ENCODE measurements around the gene NAP1L4. TPM values are rescaled to one million over a fixed set of nuclear protein-coding genes. Genes with fewer than 3 reads are reported as not detected.

Gene NAP1L4
- total RNA-seq, 6 experiments from 2014 or later: 109 to 140 (median 131) TPM

GRCh38 chr11:2933375-2934020, 58.6 kb downstream of the NAP1L4 start:
- peak; percentile 86 for DNase-seq
- H3K27ac Mint-ChIP-seq: peak overlapping the region; percentile 82
- peaks cover 26% of the 10 kb centered on the region for H3K4me1 Mint-ChIP-seq (ENCODE audit: low read depth)
- peaks cover 9% of the 10 kb centered on the region for H3K27me3 Mint-ChIP-seq (ENCODE audit: insufficient read depth)
- TF ChIP-seq, protein P1, sequence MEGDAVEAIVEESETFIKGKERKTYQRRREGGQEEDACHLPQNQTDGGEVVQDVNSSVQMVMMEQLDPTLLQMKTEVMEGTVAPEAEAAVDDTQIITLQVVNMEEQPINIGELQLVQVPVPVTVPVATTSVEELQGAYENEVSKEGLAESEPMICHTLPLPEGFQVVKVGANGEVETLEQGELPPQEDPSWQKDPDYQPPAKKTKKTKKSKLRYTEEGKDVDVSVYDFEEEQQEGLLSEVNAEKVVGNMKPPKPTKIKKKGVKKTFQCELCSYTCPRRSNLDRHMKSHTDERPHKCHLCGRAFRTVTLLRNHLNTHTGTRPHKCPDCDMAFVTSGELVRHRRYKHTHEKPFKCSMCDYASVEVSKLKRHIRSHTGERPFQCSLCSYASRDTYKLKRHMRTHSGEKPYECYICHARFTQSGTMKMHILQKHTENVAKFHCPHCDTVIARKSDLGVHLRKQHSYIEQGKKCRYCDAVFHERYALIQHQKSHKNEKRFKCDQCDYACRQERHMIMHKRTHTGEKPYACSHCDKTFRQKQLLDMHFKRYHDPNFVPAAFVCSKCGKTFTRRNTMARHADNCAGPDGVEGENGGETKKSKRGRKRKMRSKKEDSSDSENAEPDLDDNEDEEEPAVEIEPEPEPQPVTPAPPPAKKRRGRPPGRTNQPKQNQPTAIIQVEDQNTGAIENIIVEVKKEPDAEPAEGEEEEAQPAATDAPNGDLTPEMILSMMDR (IDR thresholded peaks at IDR 0.05): no peak
- peaks cover 17% of the 10 kb centered on the region for H3K9me3 Mint-ChIP-seq
- H3K36me3 Mint-ChIP-seq (ENCODE audit: low read depth): peaks cover 16% of the 10 kb centered on the region
- no peak overlapping the region for H3K4me3 Mint-ChIP-seq

- H3K9me3 Mint-ChIP-seq: peaks cover 10% of the 10 kb centered on the region
- H3K27ac Mint-ChIP-seq: peak overlapping the region; percentile 82
Measured at GRCh38 chr11:2932850-2933251, 59.3 kb downstream of the NAP1L4 start.

GRCh38 chr11:2931771-2932738, 60.1 kb downstream of the NAP1L4 start:
- H3K4me3 Mint-ChIP-seq: no peak overlapping the region

More at GRCh38 chr11:2932850-2933251, 59.3 kb downstream of the NAP1L4 start:
- H3K36me3 Mint-ChIP-seq (ENCODE audit: low read depth): peaks cover 16% of the 10 kb centered on the region
- peaks cover 7% of the 10 kb centered on the region for H3K27me3 Mint-ChIP-seq (ENCODE audit: insufficient read depth)
- no peak overlapping the region for H3K4me3 Mint-ChIP-seq
- peak; percentile 32 for DNase-seq
- TF ChIP-seq, protein P1 (IDR thresholded peaks at IDR 0.05): no peak
- H3K4me1 Mint-ChIP-seq (ENCODE audit: low read depth): peaks cover 29% of the 10 kb centered on the region

GRCh38 chr11:2931420-2931746, 60.7 kb downstream of the NAP1L4 start:
- H3K27me3 Mint-ChIP-seq (ENCODE audit: insufficient read depth): peaks cover 7% of the 10 kb centered on the region
- peaks cover 35% of the 10 kb centered on the region for H3K4me1 Mint-ChIP-seq (ENCODE audit: low read depth)
- H3K27ac Mint-ChIP-seq: 0 out of 2 replicates have a peak overlapping the region, but pooled peaks have one; percentile 18

More at GRCh38 chr11:2931771-2932738, 60.1 kb downstream of the NAP1L4 start:
- Mint-ChIP-seq H3K27me3 (ENCODE audit: insufficient read depth) (peaks cover 7% of the 10 kb centered on the region), H3K36me3 (ENCODE audit: low read depth) (peaks cover 12% of the 10 kb centered on the region; the same call in 1 of the 2 replicates), H3K4me1 (ENCODE audit: low read depth) (peaks cover 35% of the 10 kb centered on the region), H3K27ac (peak overlapping the region; percentile 82), H3K9me3 (peaks cover 2% of the 10 kb centered on the region)
- no peak for DNase-seq
- TF ChIP-seq, protein P1 (IDR thresholded peaks at IDR 0.05): no peak

More at GRCh38 chr11:2931420-2931746, 60.7 kb downstream of the NAP1L4 start:
- H3K4me3 Mint-ChIP-seq: no peak overlapping the region
- TF ChIP-seq, protein P1 (IDR thresholded peaks at IDR 0.05): no peak
- DNase-seq: no peak
- H3K9me3 Mint-ChIP-seq: no peaks in the 10 kb centered on the region
- peaks cover 13% of the 10 kb centered on the region; the same call in 1 of the 2 replicates for H3K36me3 Mint-ChIP-seq (ENCODE audit: low read depth)
